Gastroesophageal sphincter (tissue), 4 donors: ENCODE results near the gene KCNH2. TPM values are rescaled to one million over a fixed set of nuclear protein-coding genes. Genes with fewer than 3 reads are reported as not detected.
A peak's percentile ranks its signal among the peaks of the same experiment; 100 is the strongest.

Experiments used
- ATAC-seq: fragments of 150-250 bp; one replicate; pipeline ENCODE4 v1.9.1; 2016; ENCODE audit warnings: mild to moderate bottlenecking, moderate library complexity
- H3K27ac ChIP-seq, 4 donors: fragments of 200-600 bp; sonication (generic) in 3 of 4; 1 replicate in 3 of 4; 2 replicates in 1 of 4; pipeline ENCODE4 v1.5.1; 2016 to 2019
- H3K27me3 ChIP-seq: fragments of 200-600 bp; sonication (generic); one replicate; pipeline ENCODE4 v1.5.1; 2019
- H3K36me3 ChIP-seq, 2 donors: fragments of 200-600 bp; sonication (generic); one replicate each; pipeline ENCODE4 v1.5.1; 2019; ENCODE audit warnings: control low read depth in 1 of 2
- H3K4me1 ChIP-seq, 3 donors: fragments of 200-600 bp; sonication (generic); 1 replicate in 2 of 3; 2 replicates in 1 of 3; pipeline ENCODE4 v1.5.1; 2016 to 2019; ENCODE audit warnings: control low read depth in 2 of 3
- H3K4me3 ChIP-seq, 2 donors: fragments of 200-600 bp; sonication (generic); one replicate each; pipeline ENCODE4 v1.5.1; 2019; ENCODE audit warnings: mild to moderate bottlenecking in 1 of 2, moderate library complexity in 1 of 2
- H3K9me3 ChIP-seq, 3 donors: fragments of 200-600 bp; sonication (generic); one replicate each; pipeline ENCODE4 v1.5.1; 2017 to 2019; ENCODE audit warnings: control low read depth in 2 of 3
- CTCF ChIP-seq, 4 experiments: fragments of 200-600 bp in 2 of 4; fragments of 450-650 bp in 2 of 4; sonication (generic) in 1 of 4; IDR thresholded peaks; one replicate each; pipeline ENCODE4 v1.5.1; 2017 to 2019; ENCODE audit warnings: antibody characterized with exemption in 4 of 4, mild to moderate bottlenecking in 2 of 4, moderate library complexity in 2 of 4
- EP300 ChIP-seq: sonication (generic); formaldehyde crosslinking; IDR thresholded peaks from one replicate; pipeline ENCODE4 v1.6.1; 2017; ENCODE audit warnings: antibody characterized with exemption, mild to moderate bottlenecking
- POLR2A ChIP-seq, 2 donors: fragments of 450-650 bp; IDR thresholded peaks; one replicate each; pipeline ENCODE4 v1.6.1; 2017; ENCODE audit warnings: antibody characterized with exemption in 2 of 2, mild to moderate bottlenecking in 2 of 2, moderate library complexity in 1 of 2
- POLR2AphosphoS5 ChIP-seq: sonication (generic); formaldehyde crosslinking; IDR thresholded peaks from one replicate; pipeline ENCODE4 v1.6.1; 2017; ENCODE audit warnings: antibody characterized with exemption
- WGBS, 2 donors: methylation state at CpG; one replicate each; pipeline ENCODE4 v1.1.5; 2018; ENCODE audit warnings: low coverage in 1 of 2; 5-methylcytosine and 5-hydroxymethylcytosine counted together
- total RNA-seq, 4 donors: library from RNA; depleted of rRNA; stranded (reverse); fragments of >200 nt; gene quantifications; one replicate each; pipeline ENCODE4 v1.1.0, GENCODE V29; 2016

KCNH2 gene
- total RNA-seq, 4 donors from 2014 or later = 26.6 to 63.8 (median 36.3) TPM

- no peak for TF ChIP-seq CTCF (IDR thresholded peaks at IDR 0.05)
- TF ChIP-seq POLR2AphosphoS5 = peak; percentile 38
- Histone ChIP-seq H3K4me1 (peaks cover 0 to 57% (median 29%) of the 10 kb centered on the region in 3 donors), H3K27ac (peak overlapping the region in 2 of 4 donors; percentile 81 to 85), H3K4me3 (no peak overlapping the region), H3K36me3 (peaks cover 0 to 39% of the 10 kb centered on the region in 2 donors), H3K9me3 (no peaks in the 10 kb centered on the region), H3K27me3 (no peaks in the 10 kb centered on the region)
- no peak for ATAC-seq
- 72 to 82% methylated on average over 4 to 6 of the region's 17 CpGs for WGBS, 2 donors
Observed at GRCh38 chr7:150953061-150953997, 24.8 kb downstream of the KCNH2 start.

- WGBS, 2 donors = 90 to 91% methylated on average over 19 to 20 of the region's 33 CpGs
- Histone ChIP-seq H3K4me3 (no peak overlapping the region), H3K27ac (peak overlapping the region in 1 of 4 donors; percentile 85), H3K27me3 (peaks cover 5% of the 10 kb centered on the region), H3K9me3 (no peaks in the 10 kb centered on the region), H3K4me1 (peaks cover 0 to 49% (median 29%) of the 10 kb centered on the region in 3 donors), H3K36me3 (peaks cover 0 to 42% of the 10 kb centered on the region in 2 donors)
- TF ChIP-seq EP300 = no peak
- no peak for ATAC-seq
Observed at GRCh38 chr7:150952331-150953050, 25.6 kb downstream of the KCNH2 start.

GRCh38 chr7:150951521-150951920 is 26.6 kb downstream of the KCNH2 start:
- Histone ChIP-seq H3K27me3 (peaks cover 6% of the 10 kb centered on the region), H3K9me3 (no peaks in the 10 kb centered on the region), H3K4me1 (peaks cover 0 to 42% (median 29%) of the 10 kb centered on the region in 3 donors), H3K36me3 (peaks cover 0 to 52% of the 10 kb centered on the region in 2 donors), H3K4me3 (no peak overlapping the region), H3K27ac (no peak overlapping the region)
- ATAC-seq = no peak
- TF ChIP-seq EP300 (no peak), POLR2A (IDR thresholded peaks at IDR 0.05) (no peak), POLR2AphosphoS5 (no peak), CTCF (IDR thresholded peaks at IDR 0.05) (no peak)
- 88% methylated on average over 5 of the region's 28 CpGs; no CpG with 5 or more reads in 1 of the 2 donors for WGBS, 2 donors

- Histone ChIP-seq H3K4me1 (peaks cover 0 to 42% (median 31%) of the 10 kb centered on the region in 3 donors), H3K27me3 (peaks cover 6% of the 10 kb centered on the region), H3K9me3 (no peaks in the 10 kb centered on the region), H3K27ac (no peak overlapping the region), H3K36me3 (peaks cover 0 to 54% of the 10 kb centered on the region in 2 donors), H3K4me3 (no peak overlapping the region)
- TF ChIP-seq POLR2AphosphoS5 = no peak
- TF ChIP-seq CTCF (IDR thresholded peaks at IDR 0.05) = no peak
- no peak for TF ChIP-seq EP300
- no peak for TF ChIP-seq POLR2A (IDR thresholded peaks at IDR 0.05)
- no peak for ATAC-seq
- WGBS, 2 donors = 100% methylated on average over 3 to 7 of the region's 16 CpGs
Observed at GRCh38 chr7:150951181-150951520, 27.0 kb downstream of the KCNH2 start.

GRCh38 chr7:150950496-150951180 is 27.5 kb downstream of the KCNH2 start:
- peaks cover 0 to 42% (median 31%) of the 10 kb centered on the region in 3 donors for H3K4me1 ChIP-seq

More at GRCh38 chr7:150950496-150951180, 27.5 kb downstream of the KCNH2 start:
- Histone ChIP-seq H3K9me3 (no peaks in the 10 kb centered on the region), H3K27me3 (peaks cover 6% of the 10 kb centered on the region), H3K36me3 (peaks cover 0 to 54% of the 10 kb centered on the region in 2 donors), H3K4me3 (no peak overlapping the region), H3K27ac (no peak overlapping the region)
- 88 to 94% methylated on average over 6 to 14 of the region's 27 CpGs for WGBS, 2 donors
- TF ChIP-seq EP300 = no peak
- TF ChIP-seq POLR2AphosphoS5 = no peak
- TF ChIP-seq CTCF (IDR thresholded peaks at IDR 0.05) = no peak
- no peak for TF ChIP-seq POLR2A (IDR thresholded peaks at IDR 0.05)
- no peak for ATAC-seq
